Tongue (tissue), 2 donors: Measurements from ENCODE around the gene ZNF574. TPM values are rescaled to one million over a fixed set of nuclear protein-coding genes. Genes with fewer than 3 reads are reported as not detected.
A peak's percentile ranks its signal among the peaks of the same experiment; 100 is the strongest.

Experiments used
- DNase-seq: peaks from one replicate; pipeline ENCODE4 v3.0.0-alpha.2; 2015
- total RNA-seq: library from RNA; depleted of rRNA; stranded (reverse); fragments of >200 nt; gene quantifications from one replicate; pipeline ENCODE4 v1.2.3, GENCODE V29; 2014

Gene ZNF574
- total RNA-seq, 1 donor from 2014 or later, result 14.5 TPM

DNA sequence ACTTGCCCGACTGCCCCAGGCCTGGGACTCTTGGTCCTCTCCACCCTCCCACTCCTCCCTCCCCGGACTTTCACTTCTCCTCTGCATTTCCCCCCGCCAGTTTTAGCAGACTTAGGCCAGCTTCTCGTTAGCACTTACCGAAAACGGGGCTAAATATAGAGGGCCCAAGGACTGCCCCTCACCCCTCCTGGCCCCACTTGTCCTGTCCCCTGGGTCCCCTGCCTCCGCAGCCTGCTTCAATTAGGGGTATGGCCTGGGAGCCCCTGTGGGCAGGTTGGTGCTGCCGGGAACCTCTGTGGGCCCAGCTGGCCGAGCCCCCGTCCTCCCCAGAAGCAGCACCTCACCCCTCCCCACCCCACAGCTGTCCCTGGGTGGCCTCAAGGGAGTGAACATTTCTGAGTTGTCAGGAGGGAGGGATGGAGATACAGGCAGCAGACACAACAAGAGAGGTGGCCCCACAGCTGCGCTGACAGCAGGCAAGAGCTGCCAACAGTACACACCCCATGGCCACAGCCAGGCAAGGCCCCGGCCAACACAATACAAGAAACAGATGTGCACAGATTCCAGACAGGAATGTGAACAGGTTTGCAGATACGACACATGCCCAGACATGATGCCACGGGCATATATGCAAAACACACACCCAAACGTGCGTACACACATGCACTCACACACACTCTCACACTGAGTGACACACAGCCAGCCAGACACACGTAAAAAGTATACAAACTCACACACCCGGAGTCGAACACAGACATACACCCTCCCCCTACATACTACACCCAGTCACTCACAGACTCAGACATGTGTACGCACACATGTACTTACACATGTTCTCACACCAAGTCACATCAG, 53.7 kb downstream of the ZNF574 start:
- DNase-seq, result peak; percentile 63

- DNase-seq, result no peak
Measured at GRCh38 chr19:42130254-42130573, 54.2 kb downstream of the ZNF574 start.

Other genes with a start within 250 kb of the ZNF574 start
- gene LYPD4, start 231.5 kb upstream of the ZNF574 start, total RNA-seq, result not detected
- not detected for gene DMRTC2, start 231.1 kb upstream of the ZNF574 start, total RNA-seq
- gene RPS19, start 215.9 kb upstream of the ZNF574 start, total RNA-seq, result 898 TPM
- 3.5 TPM for gene CD79A, start 198.9 kb upstream of the ZNF574 start, total RNA-seq
- 30.7 TPM for gene ARHGEF1, start 193.0 kb upstream of the ZNF574 start, total RNA-seq
- not detected for gene ERFL, start 147.7 kb upstream of the ZNF574 start, total RNA-seq
- gene RABAC1, start 116.8 kb upstream of the ZNF574 start, total RNA-seq, result 74.6 TPM
- 2.4 TPM for gene ATP1A3, start 81.9 kb upstream of the ZNF574 start, total RNA-seq
- 3.2 TPM for gene GRIK5, start 6.0 kb upstream of the ZNF574 start, total RNA-seq
- gene POU2F2, start 56.3 kb downstream of the ZNF574 start, total RNA-seq, result 2.1 TPM
- 21.1 TPM for gene DEDD2, start 141.5 kb downstream of the ZNF574 start, total RNA-seq
- gene ZNF526, start 144.1 kb downstream of the ZNF574 start, total RNA-seq, result 8.5 TPM
- 23.6 TPM for gene GSK3A, start 166.4 kb downstream of the ZNF574 start, total RNA-seq
- 31.1 TPM for gene ERF, start 179.0 kb downstream of the ZNF574 start, total RNA-seq
- 33.7 TPM for gene CIC, start 193.1 kb downstream of the ZNF574 start, total RNA-seq
- gene PRR19, start 226.0 kb downstream of the ZNF574 start, total RNA-seq, result 0.62 TPM
- 30.3 TPM for gene PAFAH1B3, start 226.5 kb downstream of the ZNF574 start, total RNA-seq
- gene TMEM145, start 237.1 kb downstream of the ZNF574 start, total RNA-seq, result not detected
- 27.9 TPM for gene MEGF8, start 249.5 kb downstream of the ZNF574 start, total RNA-seq